A673 (cell line): ENCODE data around the gene CTRB2.

Experiments used
- EZH2 ChIP-seq: fragments of 200-600 bp; sonication (generic); IDR thresholded peaks from 2 replicates; pipeline ENCODE4 v1.6.1; 2017; ENCODE audit warnings: borderline replicate concordance, low read depth, mild to moderate bottlenecking, mixed read lengths, antibody characterized with exemption, low read length; ENCODE audit not compliant: poor library complexity, severe bottlenecking
- TF ChIP-seq, protein P1 (sequence below): fragments of 300-800, 200-600 bp; sonication (generic); conservative IDR thresholded peaks from 2 replicates; pipeline ENCODE4 v1.5.1; 2017; ENCODE audit warnings: low read depth, mild to moderate bottlenecking, antibody characterized with exemption, low read length, moderate library complexity, mixed read lengths

DNA sequence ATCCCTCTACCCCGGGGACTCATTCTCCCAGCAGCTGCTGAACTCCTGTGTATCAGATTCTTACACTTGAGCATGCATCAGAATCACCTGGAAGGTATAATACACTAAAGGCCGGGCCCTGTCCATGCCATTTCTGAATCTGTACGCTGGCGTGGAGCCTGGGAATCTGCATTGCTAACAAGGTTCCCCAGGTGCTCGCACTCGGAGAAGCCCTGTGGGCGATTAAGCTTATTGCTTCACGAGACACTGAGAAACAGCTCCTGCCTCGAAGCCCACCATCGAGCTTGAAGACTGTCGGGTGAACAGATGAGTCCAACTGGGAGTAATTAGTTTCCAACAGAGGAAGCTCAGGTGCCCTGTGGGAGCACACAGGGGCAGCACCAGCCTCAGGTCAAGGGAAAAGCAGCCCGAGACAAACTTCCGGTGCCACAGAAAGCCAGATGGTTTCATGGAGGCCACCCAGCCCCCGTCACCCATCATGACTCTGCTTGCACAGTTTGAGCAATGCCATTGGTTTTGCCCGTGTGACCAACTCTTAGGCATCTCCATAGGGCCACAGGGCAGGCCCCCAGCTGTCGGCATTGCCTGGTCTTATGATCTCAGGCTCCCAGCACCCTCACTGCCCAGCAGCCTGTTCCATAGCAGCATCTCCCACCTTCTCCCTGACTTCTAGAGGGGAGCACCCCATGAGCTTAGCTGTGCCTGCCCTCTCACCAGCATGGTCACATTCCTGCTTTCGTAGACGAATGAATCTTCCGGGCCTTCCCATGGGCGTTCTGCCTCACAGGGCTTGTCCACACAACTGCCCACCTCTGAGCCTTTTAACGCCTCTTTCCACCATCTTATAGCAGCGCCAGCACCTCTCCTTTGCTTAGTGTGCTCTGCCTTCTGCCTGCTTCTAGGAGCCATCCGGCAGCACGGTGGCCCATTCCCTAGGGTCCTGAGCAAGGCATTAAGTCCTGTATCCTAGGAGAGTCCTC is 10.9 kb downstream of the CTRB2 start:
- TF ChIP-seq, protein P1, sequence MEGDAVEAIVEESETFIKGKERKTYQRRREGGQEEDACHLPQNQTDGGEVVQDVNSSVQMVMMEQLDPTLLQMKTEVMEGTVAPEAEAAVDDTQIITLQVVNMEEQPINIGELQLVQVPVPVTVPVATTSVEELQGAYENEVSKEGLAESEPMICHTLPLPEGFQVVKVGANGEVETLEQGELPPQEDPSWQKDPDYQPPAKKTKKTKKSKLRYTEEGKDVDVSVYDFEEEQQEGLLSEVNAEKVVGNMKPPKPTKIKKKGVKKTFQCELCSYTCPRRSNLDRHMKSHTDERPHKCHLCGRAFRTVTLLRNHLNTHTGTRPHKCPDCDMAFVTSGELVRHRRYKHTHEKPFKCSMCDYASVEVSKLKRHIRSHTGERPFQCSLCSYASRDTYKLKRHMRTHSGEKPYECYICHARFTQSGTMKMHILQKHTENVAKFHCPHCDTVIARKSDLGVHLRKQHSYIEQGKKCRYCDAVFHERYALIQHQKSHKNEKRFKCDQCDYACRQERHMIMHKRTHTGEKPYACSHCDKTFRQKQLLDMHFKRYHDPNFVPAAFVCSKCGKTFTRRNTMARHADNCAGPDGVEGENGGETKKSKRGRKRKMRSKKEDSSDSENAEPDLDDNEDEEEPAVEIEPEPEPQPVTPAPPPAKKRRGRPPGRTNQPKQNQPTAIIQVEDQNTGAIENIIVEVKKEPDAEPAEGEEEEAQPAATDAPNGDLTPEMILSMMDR, result no peak
- TF ChIP-seq EZH2, result no peak
